Measurements from ENCODE around the gene SBF1.

DNA sequence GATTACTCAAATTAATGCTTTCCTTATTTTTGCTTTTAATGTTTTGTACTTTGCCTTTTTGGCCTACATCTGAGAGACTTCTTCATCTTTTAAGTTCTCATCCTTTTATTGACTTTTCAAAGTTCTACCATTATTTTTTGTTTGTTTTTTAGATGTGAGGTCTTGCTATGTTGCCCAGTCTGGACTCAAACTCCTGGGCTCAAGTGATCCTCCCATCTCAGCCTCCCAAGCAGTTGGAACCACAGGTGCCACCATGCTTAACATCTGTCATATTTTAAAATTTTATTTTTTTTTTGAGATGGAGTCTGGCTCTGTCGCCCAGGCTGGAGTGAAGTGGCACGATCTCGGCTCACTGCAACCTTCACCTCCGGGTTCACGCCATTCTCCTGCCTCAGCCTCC is 73.9 kb downstream of the SBF1 start:
- TF ChIP-seq, protein P1, sequence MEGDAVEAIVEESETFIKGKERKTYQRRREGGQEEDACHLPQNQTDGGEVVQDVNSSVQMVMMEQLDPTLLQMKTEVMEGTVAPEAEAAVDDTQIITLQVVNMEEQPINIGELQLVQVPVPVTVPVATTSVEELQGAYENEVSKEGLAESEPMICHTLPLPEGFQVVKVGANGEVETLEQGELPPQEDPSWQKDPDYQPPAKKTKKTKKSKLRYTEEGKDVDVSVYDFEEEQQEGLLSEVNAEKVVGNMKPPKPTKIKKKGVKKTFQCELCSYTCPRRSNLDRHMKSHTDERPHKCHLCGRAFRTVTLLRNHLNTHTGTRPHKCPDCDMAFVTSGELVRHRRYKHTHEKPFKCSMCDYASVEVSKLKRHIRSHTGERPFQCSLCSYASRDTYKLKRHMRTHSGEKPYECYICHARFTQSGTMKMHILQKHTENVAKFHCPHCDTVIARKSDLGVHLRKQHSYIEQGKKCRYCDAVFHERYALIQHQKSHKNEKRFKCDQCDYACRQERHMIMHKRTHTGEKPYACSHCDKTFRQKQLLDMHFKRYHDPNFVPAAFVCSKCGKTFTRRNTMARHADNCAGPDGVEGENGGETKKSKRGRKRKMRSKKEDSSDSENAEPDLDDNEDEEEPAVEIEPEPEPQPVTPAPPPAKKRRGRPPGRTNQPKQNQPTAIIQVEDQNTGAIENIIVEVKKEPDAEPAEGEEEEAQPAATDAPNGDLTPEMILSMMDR (conservative IDR thresholded peaks at IDR 0.05), result no peak
- no peak for TF ChIP-seq ZFX (IDR thresholded peaks at IDR 0.05)

Data from C4-2B (cell line).